ENCODE data around the gene RAB8A.
A peak's percentile ranks its signal among the peaks of the same experiment; 100 is the strongest.

Gene RAB8A

DNA sequence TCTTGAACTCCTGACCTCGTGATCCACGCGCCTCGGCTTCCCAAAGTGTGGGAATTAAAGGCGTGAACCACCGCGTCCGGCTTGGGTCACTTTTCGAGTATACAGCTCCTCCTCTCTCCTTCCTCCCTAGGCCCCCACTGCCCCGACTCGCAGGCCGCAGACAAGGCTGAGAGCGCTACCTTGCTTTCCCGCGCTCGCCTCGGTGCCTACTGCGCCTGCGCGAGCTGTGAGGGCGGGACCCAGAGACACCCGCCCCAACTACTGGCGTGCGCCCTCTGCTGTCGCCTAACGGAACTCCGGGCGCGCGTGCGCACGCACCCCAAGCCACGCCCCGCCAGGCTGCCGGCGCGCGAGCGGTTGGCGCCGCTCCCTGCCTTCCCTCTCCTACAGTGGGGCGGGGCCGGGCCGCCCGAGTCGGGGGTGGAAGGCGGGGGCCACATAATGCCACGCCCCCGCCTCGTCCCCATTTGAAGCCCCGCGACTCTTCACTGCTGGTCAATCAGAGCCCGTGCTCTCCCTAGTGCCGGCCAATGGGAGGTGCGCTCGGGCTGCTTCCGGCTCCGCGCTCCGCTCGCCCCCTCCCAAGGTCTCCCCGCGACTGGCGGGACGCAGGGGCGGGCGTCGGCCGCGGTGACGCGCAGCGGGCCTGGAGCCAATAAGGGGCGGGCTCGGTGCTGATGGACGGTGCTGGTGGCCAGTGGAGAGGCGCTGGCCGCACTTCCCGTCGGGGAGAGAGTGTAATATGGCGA, at the start of gene RAB8A:
RAB8A (plus strand) TSS at position 730 of the 749 bp plus-strand sequence; CDS start at position 743, 13 bp downstream.
- in situ Hi-C loops (cut with MboI; ENCODE audit: low pct_unique_long_range_greater_than_20kb, low sequenced_read_pairs, unreplicated experiment): no loop called here
- TF ChIP-seq, protein P1, sequence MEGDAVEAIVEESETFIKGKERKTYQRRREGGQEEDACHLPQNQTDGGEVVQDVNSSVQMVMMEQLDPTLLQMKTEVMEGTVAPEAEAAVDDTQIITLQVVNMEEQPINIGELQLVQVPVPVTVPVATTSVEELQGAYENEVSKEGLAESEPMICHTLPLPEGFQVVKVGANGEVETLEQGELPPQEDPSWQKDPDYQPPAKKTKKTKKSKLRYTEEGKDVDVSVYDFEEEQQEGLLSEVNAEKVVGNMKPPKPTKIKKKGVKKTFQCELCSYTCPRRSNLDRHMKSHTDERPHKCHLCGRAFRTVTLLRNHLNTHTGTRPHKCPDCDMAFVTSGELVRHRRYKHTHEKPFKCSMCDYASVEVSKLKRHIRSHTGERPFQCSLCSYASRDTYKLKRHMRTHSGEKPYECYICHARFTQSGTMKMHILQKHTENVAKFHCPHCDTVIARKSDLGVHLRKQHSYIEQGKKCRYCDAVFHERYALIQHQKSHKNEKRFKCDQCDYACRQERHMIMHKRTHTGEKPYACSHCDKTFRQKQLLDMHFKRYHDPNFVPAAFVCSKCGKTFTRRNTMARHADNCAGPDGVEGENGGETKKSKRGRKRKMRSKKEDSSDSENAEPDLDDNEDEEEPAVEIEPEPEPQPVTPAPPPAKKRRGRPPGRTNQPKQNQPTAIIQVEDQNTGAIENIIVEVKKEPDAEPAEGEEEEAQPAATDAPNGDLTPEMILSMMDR (IDR thresholded peaks at IDR 0.05; ENCODE audit: extremely low read depth, insufficient read depth, missing control alignments): peak; percentile 93
- DNase-seq (ENCODE audit: low spot score): peak; percentile 99

GRCh38 chr19:16061943-16062342, 49.7 kb upstream of the RAB8A start:
- TF ChIP-seq, protein P1 (IDR thresholded peaks at IDR 0.05; ENCODE audit: extremely low read depth, insufficient read depth, missing control alignments): no peak
- DNase-seq (ENCODE audit: low spot score): no peak
- in situ Hi-C loops (cut with MboI; ENCODE audit: low pct_unique_long_range_greater_than_20kb, low sequenced_read_pairs, unreplicated experiment): no loop called here

- TF ChIP-seq, protein P1 (IDR thresholded peaks at IDR 0.05; ENCODE audit: extremely low read depth, insufficient read depth, missing control alignments): peak; percentile 74
- in situ Hi-C loops (cut with MboI; ENCODE audit: low pct_unique_long_range_greater_than_20kb, low sequenced_read_pairs, unreplicated experiment): no loop called here
- DNase-seq (ENCODE audit: low spot score): peak; percentile 66
These were observed 48.9 kb upstream of the RAB8A start for GRCh38 chr19:16062789-16063188.

GRCh38 chr19:16064209-16064889, 47.3 kb upstream of the RAB8A start:
- no peak for DNase-seq (ENCODE audit: low spot score)
- in situ Hi-C loops (cut with MboI; ENCODE audit: low pct_unique_long_range_greater_than_20kb, low sequenced_read_pairs, unreplicated experiment): no loop called here
- TF ChIP-seq, protein P1 (IDR thresholded peaks at IDR 0.05; ENCODE audit: extremely low read depth, insufficient read depth, missing control alignments): no peak

DNA sequence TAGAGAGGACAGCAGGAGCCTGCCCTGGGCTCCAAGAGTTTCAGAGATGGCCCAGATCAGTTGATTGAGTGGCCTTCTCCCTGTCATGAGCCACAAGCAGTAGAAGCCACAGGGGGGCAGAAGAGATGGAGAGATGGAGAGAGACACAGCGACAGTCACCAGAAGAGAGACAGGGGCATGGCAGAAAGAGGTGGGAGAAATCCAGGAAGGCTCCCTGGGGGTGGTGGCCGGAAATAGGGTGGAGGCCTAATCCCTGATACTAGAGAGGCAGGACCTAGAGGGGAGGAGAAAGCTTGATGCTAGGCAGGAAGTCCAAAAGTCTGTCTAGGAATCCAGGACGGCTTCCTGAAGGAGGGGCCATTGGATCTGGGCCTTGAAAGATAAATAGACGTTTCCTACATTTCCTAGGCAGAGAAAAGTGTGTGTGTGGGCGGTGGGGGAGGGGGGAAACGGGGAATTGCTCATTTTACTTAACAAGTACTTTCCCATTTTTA, 45.0 kb upstream of the RAB8A start:
- in situ Hi-C loops (cut with MboI; ENCODE audit: low pct_unique_long_range_greater_than_20kb, low sequenced_read_pairs, unreplicated experiment): no loop called here
- TF ChIP-seq, protein P1 (IDR thresholded peaks at IDR 0.05; ENCODE audit: extremely low read depth, insufficient read depth, missing control alignments): peak; percentile 69
- peak; percentile 73 for DNase-seq (ENCODE audit: low spot score)

- no peak for DNase-seq (ENCODE audit: low spot score)
- in situ Hi-C loops (cut with MboI; ENCODE audit: low pct_unique_long_range_greater_than_20kb, low sequenced_read_pairs, unreplicated experiment): no loop called here
- TF ChIP-seq, protein P1 (IDR thresholded peaks at IDR 0.05; ENCODE audit: extremely low read depth, insufficient read depth, missing control alignments): no peak
These were observed 44.3 kb upstream of the RAB8A start for GRCh38 chr19:16067205-16067938.

All from GM13977 (cell line).